Iris pigment epithelial cell (primary cell): ENCODE results near the gene METTL25.
"Not testable (repeated sequence)": the region's sequence is repeated elsewhere in the genome, so short reads cannot be mapped to it uniquely, and the experiment has no call there.

Source experiments
- DNase-seq: peaks from one replicate; pipeline ENCODE4 v3.0.0-alpha.2; 2011; ENCODE audit warnings: low read depth

The METTL25 gene

GRCh38 chr12:82358200-82359114, at the start of gene METTL25, which contains the start of gene CCDC59:
TSS of gene METTL25 (plus strand) at chr12:82358529. CDS start at chr12:82358566, 37 bp downstream.
TSS of gene CCDC59 (minus strand) at chr12:82358387. CDS start at chr12:82358376, 11 bp downstream.
- peak; percentile 99 for DNase-seq

- no peak for DNase-seq
Measured at GRCh38 chr12:82314406-82314892, 43.9 kb upstream of the METTL25 start.

- DNase-seq = no peak
Measured at GRCh38 chr12:82319276-82319675, 39.1 kb upstream of the METTL25 start.

GRCh38 chr12:82325540-82326336, 32.6 kb upstream of the METTL25 start:
- no peak for DNase-seq

- DNase-seq = peak; percentile 25
Measured at GRCh38 chr12:82326905-82327503, 31.3 kb upstream of the METTL25 start.

GRCh38 chr12:82327861-82328260, 30.5 kb upstream of the METTL25 start:
- no peak for DNase-seq

GRCh38 chr12:82329508-82329907, 28.8 kb upstream of the METTL25 start:
- DNase-seq = no peak

GRCh38 chr12:82350161-82350560, 8.2 kb upstream of the METTL25 start:
- DNase-seq = no peak

GRCh38 chr12:82351390-82351789, 6.9 kb upstream of the METTL25 start:
- DNase-seq = no peak

GRCh38 chr12:82357340-82357739, 989 bp upstream of the METTL25 start:
- peak; percentile 11 for DNase-seq

- peak; percentile 6 for DNase-seq
Measured at GRCh38 chr12:82357845-82358199, 507 bp upstream of the METTL25 start.

- DNase-seq = peak; percentile 7
Measured at GRCh38 chr12:82359115-82359478, 768 bp downstream of the METTL25 start.

GRCh38 chr12:82360834-82361233, 2.5 kb downstream of the METTL25 start:
- not testable (repeated sequence) for DNase-seq

GRCh38 chr12:82361461-82361915, 3.2 kb downstream of the METTL25 start:
- no peak for DNase-seq

- no peak for DNase-seq
Measured at GRCh38 chr12:82363990-82364389, 5.7 kb downstream of the METTL25 start.

GRCh38 chr12:82366197-82366596, 7.9 kb downstream of the METTL25 start:
- DNase-seq = peak; percentile 22

- no peak for DNase-seq
Measured at GRCh38 chr12:82375201-82375600, 16.9 kb downstream of the METTL25 start.

- DNase-seq = no peak
Measured at GRCh38 chr12:82378997-82379396, 20.7 kb downstream of the METTL25 start.

- DNase-seq = peak; percentile 31
Measured at GRCh38 chr12:82383930-82384552, 25.7 kb downstream of the METTL25 start.

- DNase-seq = no peak
Measured at GRCh38 chr12:82398879-82399278, 40.5 kb downstream of the METTL25 start.

GRCh38 chr12:82400819-82401218, 42.5 kb downstream of the METTL25 start:
- no peak for DNase-seq

GRCh38 chr12:82406651-82407050, 48.3 kb downstream of the METTL25 start:
- no peak for DNase-seq
